ENCODE data around the gene KCNS1.
A peak's percentile ranks its signal among the peaks of the same experiment; 100 is the strongest.
"Not testable (repeated sequence)": the region's sequence is repeated elsewhere in the genome, so short reads cannot be mapped to it uniquely, and the experiment has no call there.

KCNS1 gene, protein sequence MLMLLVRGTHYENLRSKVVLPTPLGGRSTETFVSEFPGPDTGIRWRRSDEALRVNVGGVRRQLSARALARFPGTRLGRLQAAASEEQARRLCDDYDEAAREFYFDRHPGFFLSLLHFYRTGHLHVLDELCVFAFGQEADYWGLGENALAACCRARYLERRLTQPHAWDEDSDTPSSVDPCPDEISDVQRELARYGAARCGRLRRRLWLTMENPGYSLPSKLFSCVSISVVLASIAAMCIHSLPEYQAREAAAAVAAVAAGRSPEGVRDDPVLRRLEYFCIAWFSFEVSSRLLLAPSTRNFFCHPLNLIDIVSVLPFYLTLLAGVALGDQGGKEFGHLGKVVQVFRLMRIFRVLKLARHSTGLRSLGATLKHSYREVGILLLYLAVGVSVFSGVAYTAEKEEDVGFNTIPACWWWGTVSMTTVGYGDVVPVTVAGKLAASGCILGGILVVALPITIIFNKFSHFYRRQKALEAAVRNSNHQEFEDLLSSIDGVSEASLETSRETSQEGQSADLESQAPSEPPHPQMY

DNA sequence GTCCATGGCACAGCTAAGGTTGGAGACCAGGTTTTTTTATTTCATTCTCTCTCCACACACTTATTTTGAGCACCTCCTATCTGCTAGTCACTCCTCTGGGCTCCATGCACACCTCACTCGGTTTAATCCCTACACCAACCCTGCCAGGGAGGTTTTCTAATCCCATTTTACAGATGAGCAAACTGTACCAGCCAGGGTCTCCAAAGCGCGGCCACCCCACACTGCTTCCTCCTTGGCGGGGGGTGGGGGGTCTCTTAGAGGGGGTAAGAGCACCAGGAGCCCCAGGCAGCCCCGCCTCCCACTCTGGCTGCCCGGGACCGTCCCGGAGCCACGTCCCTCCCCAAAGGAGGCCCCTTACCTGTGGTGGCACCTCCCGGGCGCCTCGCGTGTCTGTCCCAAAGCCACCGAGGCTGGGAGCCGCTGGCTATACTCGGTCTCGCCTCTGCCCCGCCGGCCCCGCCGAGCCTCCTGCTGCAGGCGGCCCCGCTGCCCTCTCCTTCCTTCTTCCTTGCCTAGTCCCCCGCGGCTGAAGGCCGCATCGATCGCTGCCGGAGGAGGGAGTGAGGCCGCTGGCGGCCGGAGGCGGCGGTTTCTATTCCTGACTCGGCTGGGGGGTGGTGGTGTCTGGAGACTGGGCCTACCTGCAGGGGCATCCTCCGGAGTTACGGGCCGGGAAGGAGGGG, at the start of gene KCNS1:
TSS of gene KCNS1 (minus strand) at position 565 of the 683 bp plus-strand sequence. CDS start 1,891 bp downstream, outside the sequence.
- DNase-seq = no peak

DNA sequence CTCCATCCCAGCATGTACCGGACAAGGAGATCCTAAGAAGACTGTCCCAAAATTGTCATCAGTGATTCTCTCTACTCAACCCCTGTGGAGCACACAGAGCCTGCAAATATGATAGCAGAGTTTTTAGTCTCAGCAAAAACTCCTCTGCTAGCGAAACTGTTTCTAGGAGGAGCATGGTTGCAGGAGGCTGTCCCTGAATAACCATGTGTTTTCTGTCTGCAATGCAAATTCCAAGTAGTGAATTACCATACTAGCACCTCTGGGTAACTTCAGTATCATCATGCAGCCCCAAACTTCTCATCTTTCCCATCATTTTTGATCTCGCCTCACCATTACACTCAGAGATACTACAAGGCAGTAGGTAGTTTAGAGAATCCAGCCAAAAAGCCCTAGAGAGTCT, 48.1 kb upstream of the KCNS1 start:
- DNase-seq = no peak

GRCh38 chr20:45140836-45141235, 39.9 kb upstream of the KCNS1 start:
- DNase-seq = no peak

DNA sequence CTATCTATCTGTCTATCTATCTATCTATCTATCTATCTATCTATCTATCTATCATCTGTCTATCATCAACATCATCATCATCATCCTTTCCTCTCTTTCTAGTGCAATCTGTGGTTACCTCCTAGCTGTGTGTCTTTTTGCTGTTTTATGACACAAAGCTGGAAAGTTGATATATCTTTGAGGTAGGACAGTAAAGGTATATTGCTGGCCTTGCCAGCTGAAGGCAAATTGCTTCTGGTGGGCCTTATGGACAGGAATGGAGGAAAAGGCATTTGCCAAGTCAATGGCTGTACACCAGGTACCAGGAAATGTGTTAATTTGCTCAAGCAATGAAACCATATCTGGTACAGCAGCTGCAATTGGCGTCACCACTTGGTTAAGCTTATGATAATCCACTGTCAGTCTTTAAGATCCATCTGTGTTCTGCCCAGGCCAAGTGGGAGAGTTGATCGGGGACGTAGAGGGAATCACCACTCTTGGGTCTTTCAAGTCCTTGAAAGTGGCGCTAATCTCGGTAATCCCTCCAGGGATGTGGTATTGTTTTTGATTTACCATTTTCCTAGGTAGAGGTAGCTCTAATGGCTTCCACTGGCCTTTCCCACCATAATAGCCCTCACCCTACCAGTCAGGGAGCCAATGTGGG, 38.9 kb upstream of the KCNS1 start:
- not testable (repeated sequence) for DNase-seq

DNA sequence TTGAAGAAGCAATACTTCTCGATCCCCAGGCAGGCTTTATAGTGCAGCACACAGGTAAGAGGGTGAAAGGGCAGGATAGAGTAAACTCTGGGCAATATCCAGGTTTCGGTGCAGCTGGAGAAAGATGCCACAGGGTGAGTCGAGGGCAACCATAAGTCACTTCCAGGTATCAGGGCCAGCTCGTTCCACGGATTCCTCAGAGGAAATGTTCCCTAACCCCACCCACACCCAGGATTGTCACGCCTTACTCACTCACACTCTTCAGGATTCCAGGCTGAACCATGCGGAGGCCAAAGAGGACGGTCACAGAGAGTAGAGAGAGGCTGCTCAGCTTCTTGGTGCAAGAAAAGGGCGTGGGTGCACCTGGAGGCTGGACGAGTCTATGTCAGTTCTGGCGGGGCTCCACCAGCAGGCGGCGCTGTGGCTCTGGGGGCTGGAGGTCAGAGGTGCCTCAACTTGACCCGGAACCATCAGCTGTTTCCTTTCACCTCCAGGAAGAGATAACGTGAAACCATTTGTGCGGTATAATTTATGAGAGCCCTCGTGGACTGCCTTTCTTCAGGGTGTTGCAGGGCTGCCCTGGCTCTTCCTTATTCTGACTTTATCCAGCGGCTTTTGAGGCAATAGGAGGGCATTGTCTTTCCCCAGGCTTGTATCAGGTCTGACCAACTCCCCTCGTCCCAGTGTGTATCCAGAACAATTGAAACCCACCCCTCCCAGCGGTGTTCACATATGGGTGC, 37.8 kb upstream of the KCNS1 start:
- DNase-seq = peak; percentile 93

- DNase-seq = no peak
Measured at GRCh38 chr20:45136911-45137310, 36.0 kb upstream of the KCNS1 start.

GRCh38 chr20:45128099-45128498, 27.2 kb upstream of the KCNS1 start:
- no peak for DNase-seq

DNA sequence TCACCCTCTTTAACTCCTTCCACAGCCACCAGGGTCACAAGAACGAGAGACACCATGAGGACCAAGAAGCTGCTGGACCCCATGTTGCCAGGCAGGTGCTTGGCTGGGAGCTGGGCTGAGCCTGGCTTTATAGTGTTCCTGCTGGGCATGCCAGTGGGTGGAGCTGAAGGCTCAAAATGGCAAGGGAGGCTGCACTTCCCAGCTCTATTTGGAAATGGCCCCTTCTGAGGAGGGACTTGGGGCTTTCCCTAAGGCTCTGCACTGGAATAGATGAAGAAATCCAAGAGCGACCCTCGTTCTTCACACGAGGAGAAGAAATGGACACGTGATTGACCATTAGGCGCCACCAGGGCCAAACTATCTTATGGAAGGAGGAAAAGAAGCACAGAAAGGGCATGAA, 23.4 kb upstream of the KCNS1 start, which contains the start of gene WFDC12:
TSS of gene WFDC12 (minus strand) at position 101 of the 400 bp plus-strand sequence. CDS start at position 83, 18 bp downstream.
- no peak for DNase-seq

DNA sequence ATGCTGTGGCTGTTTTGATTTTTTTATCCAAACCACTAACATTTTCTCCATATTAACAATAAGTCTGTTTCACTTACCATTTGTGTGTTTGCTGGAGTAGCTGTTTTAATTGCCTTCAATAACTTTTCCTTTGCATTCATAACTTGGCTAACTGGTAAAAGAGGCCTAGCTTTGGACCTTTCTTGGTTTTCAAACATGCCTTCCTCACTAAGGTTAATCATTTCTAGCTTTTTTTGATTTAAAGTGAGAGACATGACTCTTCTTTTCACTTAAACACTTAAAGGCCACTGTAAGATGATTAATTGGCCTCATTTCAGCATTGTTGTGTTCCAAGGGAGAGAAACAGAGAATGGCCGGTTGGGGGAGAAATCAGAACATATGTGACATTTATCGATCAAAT, 20.5 kb upstream of the KCNS1 start:
- DNase-seq = no peak

GRCh38 chr20:45119556-45120266, 18.8 kb upstream of the KCNS1 start:
- DNase-seq = no peak

DNA sequence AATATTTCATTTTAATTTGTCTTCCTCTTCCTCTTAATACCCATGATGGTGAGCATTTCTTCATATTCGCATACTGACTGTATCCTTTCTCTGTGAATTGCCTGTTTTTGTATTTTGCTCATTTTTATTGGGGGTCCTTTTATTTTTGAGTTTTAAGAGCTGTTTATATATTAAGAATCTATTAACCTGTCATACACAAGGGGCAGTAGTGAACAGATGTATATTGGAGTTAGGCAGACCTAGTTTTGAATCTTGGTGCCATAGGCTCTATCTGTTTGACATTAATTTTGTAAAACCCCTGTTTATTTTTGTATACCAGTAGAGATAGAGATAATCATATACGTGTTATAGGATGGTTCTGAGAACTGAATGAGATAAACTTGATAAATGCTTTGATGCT, 17.1 kb upstream of the KCNS1 start:
- no peak for DNase-seq

DNA sequence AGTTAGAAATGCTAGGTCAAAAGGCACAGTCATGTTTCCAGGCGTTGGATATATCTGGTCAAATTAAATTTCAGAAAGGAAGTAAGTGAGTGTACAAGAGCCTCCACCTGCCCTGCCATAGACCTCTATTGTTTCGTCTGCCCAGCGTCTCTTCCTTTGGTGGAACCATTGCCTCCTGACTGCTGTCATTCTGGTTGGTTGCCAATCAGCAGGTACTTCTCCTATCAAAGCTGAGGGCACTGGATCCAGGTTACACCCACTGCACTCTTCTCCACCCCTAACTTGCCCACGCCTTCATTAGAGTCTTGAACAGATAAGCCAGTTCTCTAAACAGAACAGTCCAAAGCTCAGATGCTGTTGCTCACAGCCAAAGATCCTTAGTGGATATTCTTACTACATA, 16.7 kb upstream of the KCNS1 start:
- DNase-seq = no peak

- DNase-seq = no peak
Measured at GRCh38 chr20:45115829-45116228, 14.9 kb upstream of the KCNS1 start.

DNA sequence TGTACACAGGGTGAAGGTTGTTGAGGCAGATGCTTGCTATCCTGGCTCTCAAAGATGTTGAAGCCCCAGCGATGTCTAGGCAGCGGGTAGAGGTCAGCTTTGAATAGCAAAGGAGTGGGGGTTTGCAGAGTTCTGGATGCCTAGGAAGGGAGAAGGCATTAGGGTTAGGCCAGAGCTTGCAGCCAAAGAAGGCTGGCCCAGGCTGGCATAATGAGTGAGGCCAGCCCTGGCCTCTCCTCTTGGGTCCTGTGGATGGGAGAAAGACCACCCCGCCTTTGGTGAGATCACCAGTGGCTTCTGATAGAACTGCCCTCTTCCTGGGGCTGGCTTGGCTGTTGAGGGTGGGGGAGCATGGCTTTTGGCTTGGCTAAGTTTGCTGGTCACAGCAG, 14.5 kb upstream of the KCNS1 start:
- DNase-seq = no peak

DNA sequence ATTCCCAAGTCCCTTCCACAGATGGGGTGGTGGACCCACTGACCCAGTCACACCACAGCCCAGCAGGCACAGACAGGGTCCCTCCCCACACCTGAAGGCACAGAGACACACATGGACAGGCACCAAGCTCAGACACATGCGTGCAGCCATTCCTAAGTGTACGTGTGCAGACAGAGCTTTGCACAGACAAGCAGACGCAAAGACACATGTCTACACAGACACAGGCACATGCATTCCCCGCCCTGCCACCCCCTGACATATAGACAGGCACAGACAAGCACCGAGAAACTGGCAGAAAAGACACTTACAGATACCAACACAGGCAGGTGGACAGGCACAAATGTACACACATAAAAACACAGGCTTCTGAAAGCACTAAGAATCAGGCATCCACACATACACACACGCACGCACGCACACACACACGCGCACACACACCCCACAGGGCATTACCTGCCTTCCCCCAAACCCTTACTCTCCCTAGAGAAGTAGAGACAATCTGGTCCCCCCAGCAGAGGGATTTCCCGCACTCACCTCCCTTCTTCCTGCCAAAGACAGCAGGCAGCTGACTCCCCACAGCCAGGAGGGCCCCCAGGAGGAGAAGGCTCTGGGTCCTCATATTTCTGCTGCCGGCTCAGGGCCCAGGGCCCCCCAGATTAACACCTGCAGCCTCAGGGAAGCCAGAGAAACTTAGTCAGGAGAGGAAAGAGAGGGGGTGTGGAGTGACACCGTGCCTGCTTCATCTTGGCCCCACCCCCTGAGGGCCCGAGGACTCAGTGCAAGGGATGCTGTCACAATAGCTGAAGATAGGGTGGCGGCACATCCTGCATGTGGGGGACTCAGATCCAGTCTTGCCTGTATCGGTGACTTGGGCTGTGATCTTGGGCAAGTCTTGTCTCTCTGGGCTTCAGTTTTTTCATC, 13.8 kb upstream of the KCNS1 start, which contains the start of gene WFDC5:
TSS of gene WFDC5 (minus strand) at position 710 of the 921 bp plus-strand sequence. CDS start at position 619, 91 bp downstream.
- peak; percentile 45 for DNase-seq

- DNase-seq = no peak
Measured at GRCh38 chr20:45113865-45114264, 12.9 kb upstream of the KCNS1 start.

- DNase-seq = no peak
Measured at GRCh38 chr20:45112754-45113153, 11.8 kb upstream of the KCNS1 start.

DNA sequence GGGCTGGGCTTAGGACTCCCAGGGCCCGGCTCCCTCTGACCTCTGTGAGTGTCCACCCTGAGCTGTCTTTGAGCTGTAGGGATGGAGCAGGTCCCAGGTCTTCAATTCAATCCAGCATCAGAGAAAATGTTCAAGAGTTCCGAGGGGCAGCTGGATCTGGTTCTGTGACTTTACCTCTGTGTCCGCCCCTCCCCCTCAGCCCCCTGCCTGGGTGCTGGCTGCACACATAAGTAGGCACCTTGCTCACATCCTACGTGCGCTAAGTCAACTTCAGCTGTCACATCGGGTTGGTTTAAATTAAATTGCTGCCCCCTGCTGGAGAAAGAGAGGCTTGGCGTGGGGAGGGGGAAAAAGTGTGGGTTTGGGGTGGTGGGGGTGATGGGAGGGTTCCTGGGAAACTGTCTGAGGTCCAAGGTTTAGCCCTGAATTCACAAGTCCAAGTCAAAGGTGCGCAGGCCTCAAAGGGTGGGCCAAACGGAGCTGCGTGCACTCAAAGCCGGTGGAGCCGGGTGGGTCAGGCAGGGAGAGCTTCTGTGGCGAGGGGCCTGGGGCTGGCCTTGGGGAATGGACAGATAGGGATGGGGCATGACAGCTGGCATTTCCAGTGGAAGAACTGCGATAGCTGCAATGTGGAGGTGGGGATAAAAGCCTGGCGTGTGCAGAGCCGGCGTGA, 11.0 kb upstream of the KCNS1 start:
- peak; percentile 39 for DNase-seq

DNA sequence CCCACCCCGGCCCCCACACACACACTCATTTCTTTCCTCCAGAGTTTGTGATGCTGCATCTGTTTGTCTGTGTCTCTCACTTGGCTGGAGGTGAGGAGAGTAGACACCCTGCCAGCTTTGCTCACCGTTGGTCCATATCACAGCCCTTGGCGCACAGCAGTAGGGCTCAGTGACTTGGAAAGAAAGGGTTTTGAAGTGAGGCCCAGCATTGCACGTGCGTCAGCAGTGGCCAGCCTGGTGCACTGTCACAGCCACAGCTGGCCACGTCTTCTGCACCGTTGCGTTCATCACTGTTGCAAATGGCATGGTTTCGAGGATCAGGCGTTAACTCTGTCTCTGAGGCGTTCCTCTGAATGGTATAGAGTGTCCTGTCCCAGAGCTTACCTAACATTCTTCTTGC, 10.4 kb upstream of the KCNS1 start:
- no peak for DNase-seq

DNA sequence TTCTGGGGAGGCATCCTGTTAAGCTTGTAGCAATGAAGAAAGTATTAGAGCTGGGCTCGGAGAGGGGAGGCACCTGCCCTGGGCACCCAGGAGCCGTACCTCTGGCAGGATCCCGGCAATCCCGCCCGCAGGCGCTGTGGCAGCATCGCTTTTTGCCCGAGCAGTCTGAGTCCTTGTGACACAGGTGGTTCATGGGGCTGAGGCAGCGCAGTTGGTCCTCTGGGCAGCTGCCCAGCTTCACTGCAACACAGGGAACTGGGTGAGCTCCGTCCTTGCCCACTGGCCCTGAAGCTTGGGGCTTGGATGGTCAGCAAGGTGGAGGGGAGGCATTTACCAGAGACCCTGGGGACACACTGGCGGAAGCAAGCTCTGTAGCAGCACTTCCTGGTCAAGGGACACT, 9.4 kb upstream of the KCNS1 start:
- no peak for DNase-seq

All from activated CD4-positive, alpha-beta T cell treated with anti-CD3 and anti-CD28 coated beads for 48 hours (primary cell).